K562 (cell line): ENCODE results near the gene CEACAM20. TPM values are rescaled to one million over a fixed set of nuclear protein-coding genes. Genes with fewer than 3 reads are reported as not detected.

Experiments used
- ATAC-seq: fragments of 200-7000 bp; cut with Tn5 transposase; 3 replicates; pipeline ENCODE4 v1.9.1; 2020; ENCODE audit warnings: moderate library complexity
- BruUV-seq: library from RNA; stranded (reverse); fragments of 400-500 nt; replicated peaks from 2 replicates; lab custom pipeline; 2021; lab: Mats Ljungman, UMichigan
- CTCF ChIA-PET: fragments of 300-600 bp; formaldehyde crosslinking; extraction: SDS; loops from one replicate; lab custom pipeline; 2021; ENCODE audit warnings: low intra/inter-chr PET ratio; lab: Yijun Ruan, JAX
- POLR2A ChIA-PET: fragments of 300-600, 350-650 bp; sonication (Branson Sonifier 250); formaldehyde crosslinking; extraction: SDS; loops from one replicate; lab custom pipeline; 2021; ENCODE audit warnings: antibody characterized with exemption, inconsistent platforms; lab: Yijun Ruan, JAX
- DNase-seq, 4 experiments: peaks; one replicate each; pipeline versions ENCODE4 v3.0.0 to v3.0.0-alpha.2; 2011 to 2018; ENCODE audit warnings: low spot score in 3 of 4, mixed read lengths in 3 of 4; ENCODE audit errors: extremely low read depth in 1 of 4
- FAIRE-seq: peaks from 2 replicates; lab custom pipeline; 2011; peaks lifted over from hg19 to GRCh38; lab: Jason Lieb, UNC
- H2AFZ ChIP-seq: 2 replicates; pipeline ENCODE4 v1.6.0; 2011; ENCODE audit warnings: low read depth, low read length, control low read depth, inconsistent platforms
- H3K27ac ChIP-seq: fragments of 200-600 bp; 3 replicates; pipeline ENCODE4 v1.8.0; 2011; ENCODE audit warnings: low read depth, mild to moderate bottlenecking, control low read depth, inconsistent platforms, low read length, moderate library complexity, mixed read lengths; ENCODE audit errors: extremely low read depth
- H3K27me3 ChIP-seq, 2 experiments: fragments of 300-600 bp in 1 of 2; 2 replicates in 1 of 2; 3 replicates in 1 of 2; pipeline versions ENCODE4 v1.6.0 to v1.8.0; 2011; ENCODE audit warnings: inconsistent platforms in 2 of 2, low read length in 2 of 2, mild to moderate bottlenecking in 1 of 2, mixed read lengths in 1 of 2, moderate library complexity in 1 of 2; ENCODE audit not compliant: control insufficient read depth in 2 of 2, insufficient read depth in 2 of 2
- H3K36me3 ChIP-seq: fragments of 300-600 bp; 3 replicates; pipeline ENCODE4 v1.8.0; 2011; ENCODE audit warnings: mild to moderate bottlenecking, low read length, inconsistent platforms; ENCODE audit not compliant: control insufficient read depth, insufficient read depth
- H3K4me1 ChIP-seq, 2 experiments: fragments of 200-600 bp in 1 of 2; replicated peaks in 1 of 2; 2 replicates in 1 of 2; 3 replicates in 1 of 2; pipeline versions ENCODE4 v1.5.1 to v1.8.0; 2011; ENCODE audit warnings: inconsistent platforms in 2 of 2, low read length in 2 of 2, mild to moderate bottlenecking in 1 of 2, mixed read lengths in 1 of 2, moderate library complexity in 1 of 2; ENCODE audit not compliant: control insufficient read depth in 2 of 2, insufficient read depth in 2 of 2
- H3K4me2 ChIP-seq: 2 replicates; pipeline ENCODE4 v1.6.1; 2011; ENCODE audit warnings: low read length, control low read depth, inconsistent platforms, mixed read lengths; ENCODE audit not compliant: insufficient read depth
- H3K4me3 ChIP-seq: fragments of 200-600 bp; sonication (generic), shearing (Covaris generic); 2 replicates; pipeline ENCODE4 v1.5.1; 2016; ENCODE audit warnings: control low read depth, inconsistent platforms
- H3K79me2 ChIP-seq: fragments of 200-600 bp; 3 replicates; pipeline ENCODE4 v1.8.0; 2011; ENCODE audit warnings: low read length, inconsistent platforms; ENCODE audit not compliant: control insufficient read depth, insufficient read depth
- H3K9ac ChIP-seq, 2 experiments: 2 replicates each; pipeline versions ENCODE4 v1.6.0 to v1.6.1; 2011; ENCODE audit warnings: low read depth in 2 of 2, low read length in 2 of 2, control low read depth in 1 of 2, inconsistent platforms in 1 of 2, mild to moderate bottlenecking in 1 of 2, mixed read lengths in 1 of 2; ENCODE audit not compliant: insufficient read depth in 1 of 2
- H3K9me1 ChIP-seq: one replicate; pipeline ENCODE4 v1.6.0; 2011; ENCODE audit warnings: inconsistent platforms, mild to moderate bottlenecking, low read length, moderate library complexity; ENCODE audit not compliant: control insufficient read depth, insufficient read depth
- H3K9me3 ChIP-seq: replicated peaks from 2 replicates; pipeline ENCODE4 v1.5.1; 2011; ENCODE audit warnings: low read depth, low read length, inconsistent platforms; ENCODE audit not compliant: control insufficient read depth, insufficient read depth
- H4K20me1 ChIP-seq: replicated peaks from 2 replicates; pipeline ENCODE4 v1.6.1; 2011; ENCODE audit warnings: low read length, inconsistent platforms, mixed read lengths; ENCODE audit not compliant: control insufficient read depth, insufficient read depth
- FOXP1 ChIP-seq: sonication (generic); formaldehyde crosslinking; IDR thresholded peaks from 2 replicates; pipeline ENCODE4 v1.8.0; 2022; ENCODE audit warnings: mild to moderate bottlenecking, missing genetic modification reagents
- KLF10 ChIP-seq: fragments of 250-450 bp; sonication (Bioruptor Pico); IDR thresholded peaks from 2 replicates; pipeline ENCODE4 v1.6.1; 2021; ENCODE audit warnings: matching md5 sums
- KLF13 ChIP-seq: fragments of 450-650 bp; IDR thresholded peaks from 2 replicates; pipeline ENCODE4 v1.6.1; 2016; ENCODE audit warnings: missing genetic modification characterization, low read depth, mild to moderate bottlenecking, missing compliant biosample characterization, moderate library complexity, borderline replicate concordance
- NR4A1 ChIP-seq, 2 experiments: fragments of 250-450 bp in 1 of 2; fragments of 450-650 bp in 1 of 2; sonication (Bioruptor Pico) in 1 of 2; IDR thresholded peaks; 2 replicates each; pipeline versions ENCODE4 v1.4.0 to v1.6.1; 2016 to 2020; ENCODE audit warnings: mild to moderate bottlenecking in 2 of 2, missing compliant biosample characterization in 1 of 2, missing genetic modification characterization in 1 of 2, moderate library complexity in 1 of 2
- POLR2H ChIP-seq: IDR thresholded peaks from 2 replicates; pipeline ENCODE4 v1.6.1; 2016; ENCODE audit warnings: missing genetic modification characterization, low read depth, mild to moderate bottlenecking, control low read depth, missing compliant biosample characterization, moderate library complexity
- TEAD2 ChIP-seq: fragments of 450-650 bp; IDR thresholded peaks from 2 replicates; pipeline ENCODE4 v1.6.1; 2016; ENCODE audit warnings: missing genetic modification characterization, control low read depth, missing compliant biosample characterization
- ZNF77 ChIP-seq: fragments of 250-450 bp; sonication (Bioruptor Pico); IDR thresholded peaks from 2 replicates; pipeline ENCODE4 v1.5.0; 2020
- WGBS: fragments of 100-300 bp; shearing (Covaris generic); methylation state at CpG from one replicate; pipeline ENCODE4 v1.1.6; 2016; ENCODE audit warnings: low coverage, mixed read lengths; ENCODE audit not compliant: insufficient coverage; ENCODE audit errors: missing lambda C conversion rate; 5-methylcytosine and 5-hydroxymethylcytosine counted together
- in situ Hi-C: fragments of 300-500 bp; cut with MboI; formaldehyde crosslinking; loops from 4 replicates; pipeline ENCODE4 v1.15.0; 2018; ENCODE audit warnings: inconsistent platforms, mixed read lengths
- intact Hi-C: fragments of 100-400 bp; cut with micrococcal nuclease; formaldehyde crosslinking; loops from 2 replicates; pipeline ENCODE4 v1.14.2; 2022
- polyA plus RNA-seq, 8 experiments: library from polyadenylated mRNA; depleted of rRNA in 4 of 8; stranded (reverse) in 5 of 8; unstranded in 3 of 8; fragments of >200 nt; fragmentation: Nextera tagmentation in 2 of 8; fragmentation: Illumina TruSeq in 1 of 8; extraction: Ambion mirVana in 2 of 8; extraction: Trizol in 1 of 8; gene quantifications; 2 replicates each; pipeline versions ENCODE4 v1.2.1 to v1.2.3, GENCODE V29; 2011 to 2014; ENCODE audit warnings: inconsistent platforms in 1 of 8, missing spikeins in 1 of 8
- total RNA-seq, 7 experiments: library from RNA; depleted of rRNA in 6 of 7; stranded (reverse); fragments of >200 nt in 6 of 7; fragmentation: Illumina TruSeq in 2 of 7; extraction: Trizol in 2 of 7; gene quantifications; 2 replicates each; pipeline versions ENCODE4 v1.2.1 to v1.2.3, GENCODE V29; 2011 to 2021; ENCODE audit warnings: low replicate concordance in 1 of 7
- TF ChIP-seq, protein P1 (sequence below): fragments of 450-650 bp; formaldehyde crosslinking; IDR thresholded peaks from 2 replicates; pipeline ENCODE4 v1.4.0; 2020; ENCODE audit warnings: mild to moderate bottlenecking, moderate library complexity
- TF ChIP-seq, protein P2 (sequence below): IDR thresholded peaks from 3 replicates; pipeline ENCODE4 v1.6.1; 2011; ENCODE audit warnings: borderline replicate concordance, mild to moderate bottlenecking, moderate library complexity; ENCODE audit not compliant: insufficient read length; ENCODE audit errors: extremely low read depth

Gene CEACAM20
- total and polyA plus RNA-seq, 9 of the 15 experiments (the other 6 are each of a cell fraction or from before 2014, with no cell fraction given), result not detected

DNA sequence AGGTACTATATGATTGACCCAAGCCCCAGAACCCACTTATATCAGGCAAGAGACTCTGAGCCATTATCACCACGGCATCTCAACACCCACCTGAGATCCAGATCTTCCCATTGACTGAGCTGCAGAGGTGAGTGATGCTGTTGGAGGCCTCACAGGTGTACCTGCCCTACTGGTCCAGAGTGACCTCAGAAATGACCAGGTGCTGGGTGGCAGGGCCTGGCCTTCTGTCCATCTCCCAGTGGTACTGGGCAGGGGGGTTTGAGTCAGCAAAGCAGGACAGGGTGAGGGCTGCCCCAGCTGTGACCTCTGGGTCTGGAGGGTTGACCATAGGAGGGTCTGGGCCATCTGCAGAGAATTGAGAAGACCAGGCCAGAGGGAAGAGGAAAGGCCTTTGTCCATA lies 13.2 kb upstream of the CEACAM20 start (continued):
- TF ChIP-seq, protein P1, sequence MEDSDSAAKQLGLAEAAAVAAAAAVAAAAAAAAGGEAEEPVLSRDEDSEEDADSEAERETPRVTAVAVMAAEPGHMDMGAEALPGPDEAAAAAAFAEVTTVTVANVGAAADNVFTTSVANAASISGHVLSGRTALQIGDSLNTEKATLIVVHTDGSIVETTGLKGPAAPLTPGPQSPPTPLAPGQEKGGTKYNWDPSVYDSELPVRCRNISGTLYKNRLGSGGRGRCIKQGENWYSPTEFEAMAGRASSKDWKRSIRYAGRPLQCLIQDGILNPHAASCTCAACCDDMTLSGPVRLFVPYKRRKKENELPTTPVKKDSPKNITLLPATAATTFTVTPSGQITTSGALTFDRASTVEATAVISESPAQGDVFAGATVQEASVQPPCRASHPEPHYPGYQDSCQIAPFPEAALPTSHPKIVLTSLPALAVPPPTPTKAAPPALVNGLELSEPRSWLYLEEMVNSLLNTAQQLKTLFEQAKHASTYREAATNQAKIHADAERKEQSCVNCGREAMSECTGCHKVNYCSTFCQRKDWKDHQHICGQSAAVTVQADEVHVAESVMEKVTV (CRISPR knock-in tag), result no peak

DNA sequence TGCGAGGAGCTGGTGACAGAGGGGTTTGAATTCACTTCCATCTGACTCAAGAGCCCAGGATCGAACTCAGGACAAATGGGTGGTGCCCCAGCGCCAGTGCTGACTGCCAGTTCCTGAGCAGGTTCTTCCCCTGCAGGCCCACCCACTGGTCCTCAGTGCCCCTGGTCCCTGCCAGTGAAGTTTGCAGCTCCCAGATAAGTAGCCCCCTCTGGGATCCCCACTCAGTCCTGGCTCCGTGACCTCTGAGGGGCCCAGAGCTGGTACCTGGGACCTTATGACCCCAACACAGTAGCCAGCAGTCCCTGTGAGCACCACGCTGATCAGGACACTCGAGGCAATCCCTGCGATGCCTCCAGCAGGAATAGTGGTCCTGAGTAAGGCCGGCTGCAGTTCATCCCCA lies 11.3 kb upstream of the CEACAM20 start:
- POLR2A ChIA-PET, result interaction anchor here (1.0 kb wide), 1 partner anchor 40 kb away, joined by 3 read pairs; the partner anchor contains the start of gene ZNF180

More for the DNA sequence above, 11.3 kb upstream of the CEACAM20 start:
- Histone ChIP-seq H3K9ac (no peak overlapping the region), H3K27ac (no peak overlapping the region), H3K9me3 (no peaks in the 10 kb centered on the region)
- CTCF ChIA-PET, result no interaction called here
- ATAC-seq, result no peak
- FAIRE-seq, result no peak
- TF ChIP-seq POLR2H (tag) (no peak), TEAD2 (tag) (no peak), NR4A1 (CRISPR knock-in tag; IDR thresholded peaks at IDR 0.05) (no peak), NR4A1 (tag; IDR thresholded peaks at IDR 0.05) (no peak), KLF13 (no peak), FOXP1 (CRISPR knock-in tag) (no peak), ZNF77 (no peak), KLF10 (CRISPR knock-in tag) (no peak)
- TF ChIP-seq, protein P1 (CRISPR knock-in tag), result no peak
- TF ChIP-seq, protein P2, sequence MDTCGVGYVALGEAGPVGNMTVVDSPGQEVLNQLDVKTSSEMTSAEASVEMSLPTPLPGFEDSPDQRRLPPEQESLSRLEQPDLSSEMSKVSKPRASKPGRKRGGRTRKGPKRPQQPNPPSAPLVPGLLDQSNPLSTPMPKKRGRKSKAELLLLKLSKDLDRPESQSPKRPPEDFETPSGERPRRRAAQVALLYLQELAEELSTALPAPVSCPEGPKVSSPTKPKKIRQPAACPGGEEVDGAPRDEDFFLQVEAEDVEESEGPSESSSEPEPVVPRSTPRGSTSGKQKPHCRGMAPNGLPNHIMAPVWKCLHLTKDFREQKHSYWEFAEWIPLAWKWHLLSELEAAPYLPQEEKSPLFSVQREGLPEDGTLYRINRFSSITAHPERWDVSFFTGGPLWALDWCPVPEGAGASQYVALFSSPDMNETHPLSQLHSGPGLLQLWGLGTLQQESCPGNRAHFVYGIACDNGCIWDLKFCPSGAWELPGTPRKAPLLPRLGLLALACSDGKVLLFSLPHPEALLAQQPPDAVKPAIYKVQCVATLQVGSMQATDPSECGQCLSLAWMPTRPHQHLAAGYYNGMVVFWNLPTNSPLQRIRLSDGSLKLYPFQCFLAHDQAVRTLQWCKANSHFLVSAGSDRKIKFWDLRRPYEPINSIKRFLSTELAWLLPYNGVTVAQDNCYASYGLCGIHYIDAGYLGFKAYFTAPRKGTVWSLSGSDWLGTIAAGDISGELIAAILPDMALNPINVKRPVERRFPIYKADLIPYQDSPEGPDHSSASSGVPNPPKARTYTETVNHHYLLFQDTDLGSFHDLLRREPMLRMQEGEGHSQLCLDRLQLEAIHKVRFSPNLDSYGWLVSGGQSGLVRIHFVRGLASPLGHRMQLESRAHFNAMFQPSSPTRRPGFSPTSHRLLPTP, result no peak
- TF ChIP-seq, all 486 proteins: peak for 0
- H2AFZ ChIP-seq, result no peak overlapping the region
- BruUV-seq, result no TSS peak
- no peak for DNase-seq
- H3K4me2 ChIP-seq, result no peak overlapping the region
- H3K4me3 ChIP-seq, result no peak overlapping the region
- 13% methylated on average over 5 of the region's 8 CpGs for WGBS
- no peaks in the 10 kb centered on the region for H3K9me1 ChIP-seq
- in situ Hi-C loops (no loop called here), intact Hi-C loops (no loop called here)
- no peaks in the 10 kb centered on the region; a peak in 1 of 5 replicates for H3K27me3 ChIP-seq
- no peaks in the 10 kb centered on the region for H3K79me2 ChIP-seq
- no peaks in the 10 kb centered on the region for H4K20me1 ChIP-seq
- H3K4me1 ChIP-seq, result no peaks in the 10 kb centered on the region
- no peaks in the 10 kb centered on the region for H3K36me3 ChIP-seq
